Measurements from ENCODE around the gene RFK.

Gene RFK

GRCh38 chr9:76352026-76352620, 42.1 kb downstream of the RFK start:
- in situ Hi-C loops (cut with HindIII; ENCODE audit: low pct_ligation_motif_present, low pct_unique_long_range_greater_than_20kb, low sequenced_read_pairs), result no loop called here
- no peak for DNase-seq

DNA sequence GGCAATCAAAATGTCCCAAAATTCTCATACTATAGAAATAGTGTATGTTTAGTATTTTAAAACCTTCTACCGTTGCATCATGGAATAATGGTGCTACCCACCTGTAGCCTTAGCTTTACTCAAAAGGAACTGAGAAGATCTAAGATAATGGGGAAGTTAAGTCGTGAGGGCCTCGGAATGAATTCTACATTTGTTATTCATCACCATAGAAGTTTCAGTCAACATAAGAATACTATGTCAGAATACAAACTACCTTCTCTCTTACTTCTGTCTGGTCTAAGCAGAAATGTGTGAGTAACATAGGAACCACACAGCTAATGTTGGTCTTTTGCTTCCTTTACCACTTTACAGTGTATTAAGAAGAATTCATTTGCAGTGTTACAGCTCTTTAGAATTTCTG, 43.2 kb downstream of the RFK start:
- in situ Hi-C loops (cut with HindIII; ENCODE audit: low pct_ligation_motif_present, low pct_unique_long_range_greater_than_20kb, low sequenced_read_pairs), result no loop called here
- no peak for DNase-seq

DNA sequence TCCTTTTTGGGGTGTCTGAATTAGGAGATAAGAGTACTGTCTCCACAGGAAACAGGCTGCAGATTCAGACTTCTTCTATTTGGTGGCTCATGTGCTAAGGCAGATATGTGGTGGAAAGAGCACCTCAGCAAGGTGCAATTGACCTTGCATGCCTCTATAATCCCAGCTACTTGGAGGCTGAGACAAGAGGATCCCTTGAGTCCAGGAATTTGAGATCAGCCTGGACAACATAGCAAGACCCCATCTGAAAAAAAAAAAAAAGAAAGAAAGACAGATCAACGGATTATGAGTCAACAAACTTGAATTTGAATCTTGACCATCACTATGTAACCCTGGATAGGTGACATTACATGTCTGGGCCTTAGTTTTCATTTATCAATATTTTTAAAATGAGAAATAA, 44.4 kb downstream of the RFK start:
- in situ Hi-C loops (cut with HindIII; ENCODE audit: low pct_ligation_motif_present, low pct_unique_long_range_greater_than_20kb, low sequenced_read_pairs), result no loop called here
- DNase-seq, result no peak

DNA sequence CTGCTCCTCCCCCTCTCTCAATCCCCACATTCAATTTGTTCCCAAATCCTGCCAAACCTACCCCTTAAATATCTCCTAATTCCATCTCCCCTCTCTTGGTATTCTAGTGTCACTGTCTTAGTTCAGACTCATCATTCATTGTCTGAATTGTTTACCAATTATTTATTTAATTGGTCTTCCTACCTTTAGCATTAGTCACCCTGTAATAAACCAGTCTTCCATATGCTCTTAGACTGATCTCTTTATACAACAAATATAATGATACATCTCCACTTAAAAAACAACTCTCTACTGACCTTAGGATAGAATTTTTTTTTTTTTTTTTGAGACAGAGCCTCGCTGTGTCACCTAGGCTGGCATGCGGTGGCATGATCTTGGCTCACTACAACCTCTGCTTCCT, 51.4 kb downstream of the RFK start:
- DNase-seq, result no peak
- in situ Hi-C loops (cut with HindIII; ENCODE audit: low pct_ligation_motif_present, low pct_unique_long_range_greater_than_20kb, low sequenced_read_pairs), result no loop called here

GRCh38 chr9:76342201-76342600, 52.0 kb downstream of the RFK start:
- no peak for DNase-seq
- in situ Hi-C loops (cut with HindIII; ENCODE audit: low pct_ligation_motif_present, low pct_unique_long_range_greater_than_20kb, low sequenced_read_pairs), result no loop called here

GRCh38 chr9:76341616-76342015, 52.6 kb downstream of the RFK start:
- in situ Hi-C loops (cut with HindIII; ENCODE audit: low pct_ligation_motif_present, low pct_unique_long_range_greater_than_20kb, low sequenced_read_pairs), result no loop called here
- no peak for DNase-seq

GRCh38 chr9:76338418-76338817, 55.8 kb downstream of the RFK start:
- DNase-seq, result no peak
- in situ Hi-C loops (cut with HindIII; ENCODE audit: low pct_ligation_motif_present, low pct_unique_long_range_greater_than_20kb, low sequenced_read_pairs), result no loop called here

GRCh38 chr9:76336027-76336426, 58.2 kb downstream of the RFK start:
- DNase-seq, result no peak
- in situ Hi-C loops (cut with HindIII; ENCODE audit: low pct_ligation_motif_present, low pct_unique_long_range_greater_than_20kb, low sequenced_read_pairs), result no loop called here
